Trophoblast cell (in vitro differentiated cells and primary cell): ENCODE measurements around the gene CCDC85C.

Experiments used
- DNase-seq, 2 donors: peaks; one replicate each; pipeline ENCODE4 v3.0.0-alpha.2; 2016
- H2AFZ ChIP-seq: 2 replicates; pipeline ENCODE4 v1.6.1; 2013; ENCODE audit warnings: low read length, moderate library complexity, mild to moderate bottlenecking; ENCODE audit not compliant: insufficient read depth, poor library complexity
- H2AK5ac ChIP-seq: 2 replicates; pipeline ENCODE4 v1.6.1; 2013; ENCODE audit warnings: mild to moderate bottlenecking, low read length
- H2BK120ac ChIP-seq: 2 replicates; pipeline ENCODE4 v1.6.1; 2013; ENCODE audit warnings: low read length, mild to moderate bottlenecking, moderate library complexity; ENCODE audit not compliant: insufficient read depth, poor library complexity
- H2BK12ac ChIP-seq: 2 replicates; pipeline ENCODE4 v1.6.1; 2013; ENCODE audit warnings: mild to moderate bottlenecking, low read length, moderate library complexity
- H2BK5ac ChIP-seq: 2 replicates; pipeline ENCODE4 v1.6.1; 2013; ENCODE audit warnings: low read length, low read depth, moderate library complexity, mild to moderate bottlenecking; ENCODE audit not compliant: poor library complexity
- H3K14ac ChIP-seq: 2 replicates; pipeline ENCODE4 v1.6.1; 2013; ENCODE audit warnings: mild to moderate bottlenecking, low read length
- H3K18ac ChIP-seq: 2 replicates; pipeline ENCODE4 v1.6.1; 2013; ENCODE audit warnings: mild to moderate bottlenecking, low read length
- H3K23ac ChIP-seq: 2 replicates; pipeline ENCODE4 v1.6.1; 2013; ENCODE audit warnings: low read length
- H3K27ac ChIP-seq: 2 replicates; pipeline ENCODE4 v1.5.1; 2013; ENCODE audit warnings: low read depth, mild to moderate bottlenecking, inconsistent platforms, low read length, moderate library complexity
- H3K27me3 ChIP-seq: 2 replicates; pipeline ENCODE4 v1.6.1; 2013; ENCODE audit warnings: inconsistent platforms, mild to moderate bottlenecking, low read length, moderate library complexity; ENCODE audit not compliant: insufficient read depth
- H3K36me3 ChIP-seq, 2 experiments: 1 replicate in 1 of 2; 2 replicates in 1 of 2; pipeline ENCODE4 v1.6.1; 2013; ENCODE audit warnings: low read length in 2 of 2, mild to moderate bottlenecking in 2 of 2, moderate library complexity in 1 of 2; ENCODE audit not compliant: insufficient read depth in 2 of 2, control insufficient read depth in 1 of 2
- H3K4ac ChIP-seq: 2 replicates; pipeline ENCODE4 v1.6.1; 2013; ENCODE audit warnings: low read depth, mild to moderate bottlenecking, low read length, moderate library complexity
- H3K4me1 ChIP-seq, 2 experiments: 1 replicate in 1 of 2; 2 replicates in 1 of 2; pipeline ENCODE4 v1.6.1; 2013; ENCODE audit warnings: low read length in 2 of 2, mild to moderate bottlenecking in 2 of 2, moderate library complexity in 1 of 2; ENCODE audit not compliant: insufficient read depth in 2 of 2, control insufficient read depth in 1 of 2
- H3K4me2 ChIP-seq: 2 replicates; pipeline ENCODE4 v1.6.1; 2013; ENCODE audit warnings: inconsistent platforms, mild to moderate bottlenecking, low read length, moderate library complexity
- H3K4me3 ChIP-seq: 2 replicates; pipeline ENCODE4 v1.5.1; 2013; ENCODE audit warnings: mild to moderate bottlenecking, low read depth, low read length, inconsistent platforms
- H3K79me1 ChIP-seq: one replicate; pipeline ENCODE4 v1.6.1; 2013; ENCODE audit warnings: low read length
- H3K79me2 ChIP-seq: 2 replicates; pipeline ENCODE4 v1.6.1; 2013; ENCODE audit warnings: low read length, mild to moderate bottlenecking; ENCODE audit not compliant: control insufficient read depth, insufficient read depth, poor library complexity
- H3K9ac ChIP-seq: 2 replicates; pipeline ENCODE4 v1.6.1; 2013; ENCODE audit warnings: mild to moderate bottlenecking, low read length
- H3K9me3 ChIP-seq: 2 replicates; pipeline ENCODE4 v1.6.1; 2013; ENCODE audit warnings: low read depth, mild to moderate bottlenecking, control low read depth, inconsistent platforms, low read length; ENCODE audit not compliant: insufficient read depth
- H4K12ac ChIP-seq: 2 replicates; pipeline ENCODE4 v1.6.1; 2013; ENCODE audit warnings: low read depth, mild to moderate bottlenecking, low read length, moderate library complexity
- H4K8ac ChIP-seq: 2 replicates; pipeline ENCODE4 v1.6.1; 2013; ENCODE audit warnings: low read depth, mild to moderate bottlenecking, low read length, moderate library complexity
- H4K91ac ChIP-seq: one replicate; pipeline ENCODE4 v1.6.1; 2013; ENCODE audit warnings: low read depth, mild to moderate bottlenecking, low read length, moderate library complexity
- WGBS: extraction: QIAGEN DNeasy Blood & Tissue Kit; methylation state at CpG from one replicate; pipeline ENCODE4 v1.1.7; 2013; ENCODE audit warnings: missing lambda C conversion rate; ENCODE audit not compliant: insufficient read length, insufficient coverage; ENCODE audit errors: extremely low coverage; 5-methylcytosine and 5-hydroxymethylcytosine counted together

Gene CCDC85C

GRCh38 chr14:99521176-99522024 is 82.6 kb downstream of the CCDC85C start:
- Histone ChIP-seq H2AK5ac (no peak overlapping the region), H3K79me1 (no peaks in the 10 kb centered on the region), H2BK5ac (no peak overlapping the region), H3K79me2 (no peaks in the 10 kb centered on the region), H2BK120ac (no peak overlapping the region), H2AFZ (no peak overlapping the region), H3K18ac (no peak overlapping the region), H3K4ac (no peak overlapping the region), H3K4me3 (no peak overlapping the region), H3K23ac (no peak overlapping the region), H3K27me3 (no peaks in the 10 kb centered on the region), H4K91ac (no peak overlapping the region), H3K4me1 (peaks cover 8 to 16% of the 10 kb centered on the region in 2 experiments), H3K4me2 (no peak overlapping the region), H4K12ac (no peak overlapping the region), H3K14ac (no peak overlapping the region), H2BK12ac (no peak overlapping the region), H3K36me3 (peaks cover 0 to 4% of the 10 kb centered on the region in 2 experiments), H3K9me3 (no peaks in the 10 kb centered on the region), H3K27ac (no peak overlapping the region), H4K8ac (no peak overlapping the region), H3K9ac (no peak overlapping the region)
- no CpG with 5 or more reads among the region's 25 CpGs for WGBS
- no peak for DNase-seq

- no peak overlapping the region for H3K9ac ChIP-seq
- no peaks in the 10 kb centered on the region for H3K79me1 ChIP-seq
- no peaks in the 10 kb centered on the region for H3K79me2 ChIP-seq
- no peak overlapping the region for H2AFZ ChIP-seq
- H3K18ac ChIP-seq, result no peak overlapping the region
- peaks cover 8 to 16% of the 10 kb centered on the region in 2 experiments for H3K4me1 ChIP-seq
- H3K36me3 ChIP-seq, result peaks cover 0 to 3% of the 10 kb centered on the region in 2 experiments
- H3K9me3 ChIP-seq, result no peaks in the 10 kb centered on the region
- H4K8ac ChIP-seq, result no peak overlapping the region
- peak; percentile 37 to 60 for DNase-seq
- no peak overlapping the region for H4K91ac ChIP-seq
- no CpG with 5 or more reads among the region's 11 CpGs for WGBS
- no peak overlapping the region for H2BK5ac ChIP-seq
- H3K4me2 ChIP-seq, result no peak overlapping the region
- no peak overlapping the region for H3K4ac ChIP-seq
- no peak overlapping the region for H3K27ac ChIP-seq
- H4K12ac ChIP-seq, result no peak overlapping the region
- H3K27me3 ChIP-seq, result no peaks in the 10 kb centered on the region
- no peak overlapping the region for H3K14ac ChIP-seq
- H3K23ac ChIP-seq, result no peak overlapping the region
- no peak overlapping the region for H3K4me3 ChIP-seq
- no peak overlapping the region for H2BK120ac ChIP-seq
- H2BK12ac ChIP-seq, result no peak overlapping the region
- no peak overlapping the region for H2AK5ac ChIP-seq
These were observed 83.4 kb downstream of the CCDC85C start for GRCh38 chr14:99520571-99521081.

GRCh38 chr14:99519931-99520421 is 84.0 kb downstream of the CCDC85C start:
- no peak overlapping the region for H4K8ac ChIP-seq

GRCh38 chr14:99519347-99519881 is 84.6 kb downstream of the CCDC85C start:
- no peaks in the 10 kb centered on the region for H3K79me1 ChIP-seq
- no peak overlapping the region for H2BK5ac ChIP-seq
- no peak overlapping the region for H2BK120ac ChIP-seq
- H3K9me3 ChIP-seq, result no peaks in the 10 kb centered on the region
- H3K18ac ChIP-seq, result no peak overlapping the region
- H3K4ac ChIP-seq, result no peak overlapping the region
- no peak overlapping the region for H3K23ac ChIP-seq
- no peak overlapping the region for H3K14ac ChIP-seq
- H2AFZ ChIP-seq, result no peak overlapping the region
- no peaks in the 10 kb centered on the region for H3K79me2 ChIP-seq
- no peak overlapping the region for H2BK12ac ChIP-seq
- no peak overlapping the region for H4K8ac ChIP-seq
- WGBS, result no CpG with 5 or more reads among the region's 8 CpGs
- no peak overlapping the region for H3K9ac ChIP-seq
- H3K4me1 ChIP-seq, result peaks cover 8 to 16% of the 10 kb centered on the region in 2 experiments
- H4K91ac ChIP-seq, result no peak overlapping the region
- H4K12ac ChIP-seq, result no peak overlapping the region
- no peak overlapping the region for H3K4me3 ChIP-seq
- H3K4me2 ChIP-seq, result no peak overlapping the region
- no peak for DNase-seq
- no peak overlapping the region for H2AK5ac ChIP-seq
- H3K36me3 ChIP-seq, result peaks cover 6 to 13% of the 10 kb centered on the region in 2 experiments
- H3K27me3 ChIP-seq, result no peaks in the 10 kb centered on the region
- no peak overlapping the region for H3K27ac ChIP-seq

More at GRCh38 chr14:99519931-99520421, 84.0 kb downstream of the CCDC85C start:
- Histone ChIP-seq H4K91ac (no peak overlapping the region), H2BK120ac (no peak overlapping the region), H3K18ac (no peak overlapping the region), H3K14ac (no peak overlapping the region), H2AFZ (no peak overlapping the region), H2BK5ac (no peak overlapping the region), H2BK12ac (no peak overlapping the region), H3K9ac (no peak overlapping the region), H3K23ac (no peak overlapping the region), H3K4me1 (peaks cover 8 to 16% of the 10 kb centered on the region in 2 experiments), H3K4ac (no peak overlapping the region), H3K9me3 (no peaks in the 10 kb centered on the region), H3K79me2 (no peaks in the 10 kb centered on the region), H3K4me3 (no peak overlapping the region), H3K36me3 (peaks cover under 1 to 7% of the 10 kb centered on the region in 2 experiments), H2AK5ac (no peak overlapping the region), H3K4me2 (no peak overlapping the region), H3K79me1 (no peaks in the 10 kb centered on the region), H3K27me3 (no peaks in the 10 kb centered on the region), H4K12ac (no peak overlapping the region), H3K27ac (no peak overlapping the region)
- no peak for DNase-seq
- no CpG with 5 or more reads among the region's 6 CpGs for WGBS
